ENCODE results near the gene DZIP1.

DZIP1 gene

DNA sequence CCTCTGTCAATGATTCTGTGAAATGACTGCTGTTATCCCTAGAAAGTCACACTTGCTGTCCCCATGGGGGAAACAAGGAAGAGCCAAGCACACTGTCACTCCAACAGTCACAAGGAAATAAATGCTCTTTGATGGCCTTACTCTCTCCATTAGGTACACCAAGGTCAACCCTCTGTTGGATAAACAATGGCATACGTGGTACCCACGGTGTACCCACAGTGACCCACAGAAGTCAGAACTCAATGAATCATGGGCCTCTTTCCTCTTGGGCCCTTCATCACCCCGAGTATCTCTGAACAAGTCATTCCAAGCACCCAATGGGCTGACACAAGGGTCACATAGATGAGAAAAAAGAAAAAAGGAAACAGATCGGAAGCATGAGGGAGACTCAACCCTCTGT lies 15.4 kb downstream of the DZIP1 start:
- Histone ChIP-seq H4K20me1 (ENCODE audit: insufficient read depth, low read length) (no peaks in the 10 kb centered on the region), H3K4me3 (ENCODE audit: low read depth, low read length, poor library complexity, severe bottlenecking) (no peak overlapping the region), H3K9ac (ENCODE audit: low read length) (no peak overlapping the region), H3K4me1 (ENCODE audit: insufficient read depth, low read length, severe bottlenecking) (no peaks in the 10 kb centered on the region), H3K9me2 (ENCODE audit: low read depth, low read length) (no peaks in the 10 kb centered on the region), H3K27ac (ENCODE audit: low read depth, low read length, poor library complexity, severe bottlenecking) (no peak overlapping the region), H3K9me3 (ENCODE audit: low read length) (no peaks in the 10 kb centered on the region), H2AFZ (ENCODE audit: low read length) (no peak overlapping the region), H3K79me2 (ENCODE audit: insufficient read depth, low read length) (no peaks in the 10 kb centered on the region), H3F3A (ENCODE audit: insufficient read depth, low read length) (no peaks in the 10 kb centered on the region), H3K36me3 (ENCODE audit: insufficient read depth, low read length) (no peaks in the 10 kb centered on the region), H3K27me3 (ENCODE audit: insufficient read depth, low read length) (no peaks in the 10 kb centered on the region), H3K4me2 (ENCODE audit: low read length) (no peak overlapping the region)
- no peak for TF ChIP-seq EZH2 (IDR thresholded peaks at IDR 0.05; ENCODE audit: borderline replicate concordance, low read length)
- TF ChIP-seq, protein P1, sequence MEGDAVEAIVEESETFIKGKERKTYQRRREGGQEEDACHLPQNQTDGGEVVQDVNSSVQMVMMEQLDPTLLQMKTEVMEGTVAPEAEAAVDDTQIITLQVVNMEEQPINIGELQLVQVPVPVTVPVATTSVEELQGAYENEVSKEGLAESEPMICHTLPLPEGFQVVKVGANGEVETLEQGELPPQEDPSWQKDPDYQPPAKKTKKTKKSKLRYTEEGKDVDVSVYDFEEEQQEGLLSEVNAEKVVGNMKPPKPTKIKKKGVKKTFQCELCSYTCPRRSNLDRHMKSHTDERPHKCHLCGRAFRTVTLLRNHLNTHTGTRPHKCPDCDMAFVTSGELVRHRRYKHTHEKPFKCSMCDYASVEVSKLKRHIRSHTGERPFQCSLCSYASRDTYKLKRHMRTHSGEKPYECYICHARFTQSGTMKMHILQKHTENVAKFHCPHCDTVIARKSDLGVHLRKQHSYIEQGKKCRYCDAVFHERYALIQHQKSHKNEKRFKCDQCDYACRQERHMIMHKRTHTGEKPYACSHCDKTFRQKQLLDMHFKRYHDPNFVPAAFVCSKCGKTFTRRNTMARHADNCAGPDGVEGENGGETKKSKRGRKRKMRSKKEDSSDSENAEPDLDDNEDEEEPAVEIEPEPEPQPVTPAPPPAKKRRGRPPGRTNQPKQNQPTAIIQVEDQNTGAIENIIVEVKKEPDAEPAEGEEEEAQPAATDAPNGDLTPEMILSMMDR (IDR thresholded peaks at IDR 0.05; ENCODE audit: low read length): no peak

GRCh38 chr13:95628488-95628887 lies 16.0 kb downstream of the DZIP1 start:
- H3K9me2 ChIP-seq (ENCODE audit: low read depth, low read length): no peaks in the 10 kb centered on the region
- H3K9me3 ChIP-seq (ENCODE audit: low read length): no peaks in the 10 kb centered on the region
- H3K27me3 ChIP-seq (ENCODE audit: insufficient read depth, low read length): no peaks in the 10 kb centered on the region
- no peaks in the 10 kb centered on the region for H4K20me1 ChIP-seq (ENCODE audit: insufficient read depth, low read length)
- no peaks in the 10 kb centered on the region for H3K79me2 ChIP-seq (ENCODE audit: insufficient read depth, low read length)
- H3K36me3 ChIP-seq (ENCODE audit: insufficient read depth, low read length): no peaks in the 10 kb centered on the region
- no peak overlapping the region for H2AFZ ChIP-seq (ENCODE audit: low read length)
- H3K27ac ChIP-seq (ENCODE audit: low read depth, low read length, poor library complexity, severe bottlenecking): no peak overlapping the region
- H3K4me1 ChIP-seq (ENCODE audit: insufficient read depth, low read length, severe bottlenecking): no peaks in the 10 kb centered on the region
- no peak overlapping the region for H3K9ac ChIP-seq (ENCODE audit: low read length)
- TF ChIP-seq EZH2 (IDR thresholded peaks at IDR 0.05; ENCODE audit: borderline replicate concordance, low read length): no peak
- TF ChIP-seq, protein P1 (IDR thresholded peaks at IDR 0.05; ENCODE audit: low read length): no peak
- H3K4me3 ChIP-seq (ENCODE audit: low read depth, low read length, poor library complexity, severe bottlenecking): no peak overlapping the region
- H3F3A ChIP-seq (ENCODE audit: insufficient read depth, low read length): no peaks in the 10 kb centered on the region
- no peak overlapping the region for H3K4me2 ChIP-seq (ENCODE audit: low read length)

DNA sequence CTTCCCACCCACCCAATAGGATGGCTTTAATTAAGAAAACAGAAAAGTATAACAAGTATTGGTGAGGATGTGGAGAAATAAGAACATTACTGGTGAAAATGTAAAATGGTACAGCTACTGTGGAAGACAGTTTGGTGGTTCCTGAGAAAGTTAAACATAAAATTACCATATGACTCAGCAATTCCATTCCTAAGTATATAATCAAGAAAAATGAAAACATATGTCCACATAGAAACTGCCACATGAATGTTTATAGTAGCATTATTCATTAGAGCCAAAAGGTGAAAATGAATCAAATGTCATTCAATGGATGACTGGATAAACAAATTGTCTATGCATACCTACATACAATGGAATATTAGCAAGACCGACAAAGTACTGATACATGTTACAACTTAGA lies 16.9 kb downstream of the DZIP1 start:
- H3K79me2 ChIP-seq (ENCODE audit: insufficient read depth, low read length): no peaks in the 10 kb centered on the region
- H3K4me3 ChIP-seq (ENCODE audit: low read depth, low read length, poor library complexity, severe bottlenecking): no peak overlapping the region
- H3K27me3 ChIP-seq (ENCODE audit: insufficient read depth, low read length): no peaks in the 10 kb centered on the region
- no peaks in the 10 kb centered on the region for H3K36me3 ChIP-seq (ENCODE audit: insufficient read depth, low read length)
- TF ChIP-seq, protein P1 (IDR thresholded peaks at IDR 0.05; ENCODE audit: low read length): no peak
- no peak for TF ChIP-seq EZH2 (IDR thresholded peaks at IDR 0.05; ENCODE audit: borderline replicate concordance, low read length)
- no peaks in the 10 kb centered on the region for H3K9me2 ChIP-seq (ENCODE audit: low read depth, low read length)
- H3K9ac ChIP-seq (ENCODE audit: low read length): no peak overlapping the region
- no peaks in the 10 kb centered on the region for H3F3A ChIP-seq (ENCODE audit: insufficient read depth, low read length)
- H3K4me2 ChIP-seq (ENCODE audit: low read length): no peak overlapping the region
- H2AFZ ChIP-seq (ENCODE audit: low read length): no peak overlapping the region
- no peaks in the 10 kb centered on the region for H3K4me1 ChIP-seq (ENCODE audit: insufficient read depth, low read length, severe bottlenecking)
- no peaks in the 10 kb centered on the region for H4K20me1 ChIP-seq (ENCODE audit: insufficient read depth, low read length)
- H3K27ac ChIP-seq (ENCODE audit: low read depth, low read length, poor library complexity, severe bottlenecking): no peak overlapping the region
- no peaks in the 10 kb centered on the region for H3K9me3 ChIP-seq (ENCODE audit: low read length)
